Pancreas (tissue), 10 donors: ENCODE data around the gene MCTP1. TPM values are rescaled to one million over a fixed set of nuclear protein-coding genes. Genes with fewer than 3 reads are reported as not detected.

ENCODE experiments used
- ATAC-seq, 4 donors: fragments of 200-7000 bp; cut with Tn5 transposase; one replicate each; pipeline versions ENCODE4 v1.8.0 to v1.9.1; 2020; ENCODE audit warnings: mild to moderate bottlenecking in 4 of 4, moderate library complexity in 4 of 4
- DNase-seq, 6 donors: peaks; one replicate each; pipeline ENCODE4 v3.0.0-alpha.2; 2020
- FAIRE-seq: peaks from 2 replicates; lab custom pipeline; 2012; peaks lifted over from hg19 to GRCh38; lab: Jason Lieb, UNC
- H3K27ac ChIP-seq, 4 donors: fragments of 200-600 bp; sonication (generic); 1 replicate in 3 of 4; 2 replicates in 1 of 4; pipeline versions ENCODE4 v1.5.0 to v1.8.0; 2020
- H3K27me3 ChIP-seq, 4 donors: fragments of 200-600 bp; one replicate each; pipeline ENCODE4 v1.8.0; 2021
- H3K36me3 ChIP-seq, 3 donors: fragments of 200-600 bp; sonication (generic) in 1 of 3; one replicate each; pipeline versions ENCODE4 v1.5.0 to v1.8.0; 2020 to 2021
- H3K4me1 ChIP-seq, 3 donors: fragments of 200-600 bp; one replicate each; pipeline ENCODE4 v1.8.0; 2021
- H3K4me3 ChIP-seq, 4 donors: fragments of 200-600 bp; sonication (generic) in 2 of 4; one replicate each; pipeline versions ENCODE4 v1.5.0 to v1.8.0; 2020 to 2021
- H3K9me3 ChIP-seq, 4 donors: fragments of 200-600 bp; one replicate each; pipeline ENCODE4 v1.8.0; 2021
- WGBS, 2 donors: extraction: QIAGEN DNeasy Blood & Tissue Kit; methylation state at CpG; one replicate each; pipeline ENCODE4 v1.1.7; 2013; 5-methylcytosine and 5-hydroxymethylcytosine counted together
- intact Hi-C, 3 donors: fragments of 100-400 bp; cut with DNase I; formaldehyde crosslinking; loops; one replicate each; pipeline versions ENCODE4 v1.11.1 to v1.14.2; 2022
- polyA plus RNA-seq, 2 donors: library from polyadenylated mRNA; stranded (reverse); fragments of 200-250 nt; gene quantifications; one replicate each; pipeline ENCODE4 v1.2.3, GENCODE V29; 2013
- total RNA-seq, 6 donors: library from RNA; stranded (reverse); fragmentation: NEBNext Ultra II Directional in 4 of 6; extraction: Animal tissue kit (Norgen Biotek cat#: 25700) in 4 of 6; gene quantifications; one replicate each; pipeline versions ENCODE4 v1.2.1 to v1.2.4, GENCODE V29; 2021 to 2023
- TF ChIP-seq, protein P1 (sequence below), 4 donors: fragments of 200-600 bp; sonication (generic) in 3 of 4; IDR thresholded peaks; one replicate each; pipeline versions ENCODE4 v1.5.0 to v1.8.0; 2021; ENCODE audit warnings: antibody characterized with exemption in 4 of 4
- donor health status: healthy with polysubstance abuse.
- donor health status: DM: no; HTN: no; CAD: no; lungs with moderate emphysema.
- donor health status: DM: no; HTN: no; CAD: no.
- donor health status: control.
- donor health status: control.
- donor health status: Bipolar disorder and iron deficiency.
- donor health status: DM: yes; HTN: yes; CAD: no.
- donor health status: DM: no; HTN: no; CAD: no.
- donor health status: DM: no; HTN: no; CAD: no.
- donor health status: DM: yes; HTN: yes; CAD: no.

The MCTP1 gene
- total and polyA plus RNA-seq, 8 donors: 0.80 to 8.1 (median 2.2) TPM

DNA sequence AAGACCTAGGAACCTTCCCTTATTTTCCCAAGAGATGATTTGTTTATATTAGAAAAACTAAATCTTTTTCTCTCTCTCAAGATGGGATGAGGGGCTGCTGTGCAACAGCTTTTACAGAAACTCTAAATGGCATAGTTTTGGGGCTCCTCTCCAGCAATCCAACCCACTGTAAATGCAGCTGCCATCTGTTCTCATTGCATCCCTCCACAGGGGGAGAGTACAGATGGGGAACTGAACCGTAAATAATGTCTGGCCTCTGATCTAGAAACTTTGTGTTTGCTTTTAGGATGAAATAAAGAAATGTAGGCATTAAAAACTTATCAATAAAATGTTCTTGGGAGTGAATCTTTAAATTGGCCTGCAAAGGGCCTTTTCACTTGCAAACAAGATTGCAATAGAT lies 291.4 kb downstream of the MCTP1 start:
- WGBS, 2 donors: 67 to 68% methylated on average over 1 of the region's 1 CpG
- Histone ChIP-seq H3K36me3 (no peaks in the 10 kb centered on the region), H3K27me3 (no peaks in the 10 kb centered on the region), H3K4me3 (no peak overlapping the region), H3K9me3 (no peaks in the 10 kb centered on the region), H3K4me1 (no peaks in the 10 kb centered on the region), H3K27ac (no peak overlapping the region)
- intact Hi-C loops: no loop called here
- FAIRE-seq (no peak), DNase-seq (no peak), ATAC-seq (no peak)
- TF ChIP-seq, protein P1, sequence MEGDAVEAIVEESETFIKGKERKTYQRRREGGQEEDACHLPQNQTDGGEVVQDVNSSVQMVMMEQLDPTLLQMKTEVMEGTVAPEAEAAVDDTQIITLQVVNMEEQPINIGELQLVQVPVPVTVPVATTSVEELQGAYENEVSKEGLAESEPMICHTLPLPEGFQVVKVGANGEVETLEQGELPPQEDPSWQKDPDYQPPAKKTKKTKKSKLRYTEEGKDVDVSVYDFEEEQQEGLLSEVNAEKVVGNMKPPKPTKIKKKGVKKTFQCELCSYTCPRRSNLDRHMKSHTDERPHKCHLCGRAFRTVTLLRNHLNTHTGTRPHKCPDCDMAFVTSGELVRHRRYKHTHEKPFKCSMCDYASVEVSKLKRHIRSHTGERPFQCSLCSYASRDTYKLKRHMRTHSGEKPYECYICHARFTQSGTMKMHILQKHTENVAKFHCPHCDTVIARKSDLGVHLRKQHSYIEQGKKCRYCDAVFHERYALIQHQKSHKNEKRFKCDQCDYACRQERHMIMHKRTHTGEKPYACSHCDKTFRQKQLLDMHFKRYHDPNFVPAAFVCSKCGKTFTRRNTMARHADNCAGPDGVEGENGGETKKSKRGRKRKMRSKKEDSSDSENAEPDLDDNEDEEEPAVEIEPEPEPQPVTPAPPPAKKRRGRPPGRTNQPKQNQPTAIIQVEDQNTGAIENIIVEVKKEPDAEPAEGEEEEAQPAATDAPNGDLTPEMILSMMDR (IDR thresholded peaks at IDR 0.05): no peak

DNA sequence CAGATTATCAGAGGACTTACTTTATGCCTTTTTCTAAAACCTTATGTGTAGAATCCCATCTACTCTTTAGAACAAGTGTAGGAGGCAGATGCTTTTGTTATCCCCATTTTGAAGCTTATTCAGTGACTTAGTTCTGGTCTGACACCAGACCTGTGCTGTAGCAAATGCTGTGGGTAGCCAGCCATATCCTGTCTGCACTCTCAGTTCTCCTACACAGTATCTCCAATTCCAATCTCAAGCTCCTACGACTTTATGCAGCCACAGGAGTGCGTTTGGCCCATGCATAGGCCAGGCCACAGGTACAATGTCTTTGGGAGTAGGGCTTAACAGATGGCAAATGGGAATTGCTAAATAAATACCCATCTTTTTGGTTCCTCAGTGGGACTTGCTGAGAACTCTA lies 292.6 kb downstream of the MCTP1 start:
- no peak for ATAC-seq
- intact Hi-C loops: no loop called here

DNA sequence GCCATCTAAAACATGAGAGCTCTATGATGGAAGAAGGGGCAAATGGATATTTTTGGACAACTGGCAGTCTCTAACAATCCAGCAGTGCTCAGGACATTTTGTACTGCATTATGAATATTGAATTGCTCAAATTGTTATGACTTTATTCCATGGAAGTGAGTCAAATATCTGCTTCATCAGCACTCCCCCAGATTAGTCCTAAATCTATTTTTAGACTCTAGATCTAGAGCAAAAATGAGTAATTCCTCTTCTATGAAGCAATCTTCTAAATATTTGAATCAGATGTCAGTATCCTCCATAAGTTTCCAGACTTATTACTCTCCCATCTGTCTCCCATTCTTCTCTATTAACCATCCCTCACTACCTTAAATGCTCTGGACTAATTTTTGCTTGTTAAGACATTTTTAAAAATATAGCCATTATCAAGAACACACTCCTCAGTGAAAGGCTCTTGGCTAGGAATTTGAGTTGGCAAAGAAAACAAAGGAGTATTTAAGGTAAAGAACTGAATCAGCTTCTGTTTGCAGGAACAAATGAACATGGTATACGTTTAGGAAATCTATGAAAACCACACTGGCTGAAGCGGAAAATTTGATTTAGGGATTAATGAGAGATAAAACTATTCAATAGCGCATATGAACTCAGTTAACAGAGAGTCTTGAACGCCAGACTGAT lies 300.9 kb downstream of the MCTP1 start:
- no peak for DNase-seq
- ATAC-seq: no peak
- TF ChIP-seq, protein P1 (IDR thresholded peaks at IDR 0.05): no peak
- no peak for FAIRE-seq
- intact Hi-C loops: no loop called here
- Histone ChIP-seq H3K9me3 (no peaks in the 10 kb centered on the region), H3K27me3 (no peaks in the 10 kb centered on the region), H3K36me3 (no peaks in the 10 kb centered on the region), H3K4me1 (no peaks in the 10 kb centered on the region), H3K27ac (no peak overlapping the region), H3K4me3 (no peak overlapping the region)
- 57 to 61% methylated on average over 4 of the region's 4 CpGs for WGBS, 2 donors

More for the DNA sequence above, 292.6 kb downstream of the MCTP1 start:
- DNase-seq (no peak), FAIRE-seq (no peak)
- Histone ChIP-seq H3K4me1 (no peaks in the 10 kb centered on the region), H3K9me3 (no peaks in the 10 kb centered on the region), H3K27ac (no peak overlapping the region), H3K27me3 (no peaks in the 10 kb centered on the region), H3K4me3 (no peak overlapping the region), H3K36me3 (no peaks in the 10 kb centered on the region)
- 54 to 68% methylated on average over 2 of the region's 2 CpGs for whole genome bisulfite sequencing, 2 donors
- TF ChIP-seq, protein P1 (IDR thresholded peaks at IDR 0.05): no peak

DNA sequence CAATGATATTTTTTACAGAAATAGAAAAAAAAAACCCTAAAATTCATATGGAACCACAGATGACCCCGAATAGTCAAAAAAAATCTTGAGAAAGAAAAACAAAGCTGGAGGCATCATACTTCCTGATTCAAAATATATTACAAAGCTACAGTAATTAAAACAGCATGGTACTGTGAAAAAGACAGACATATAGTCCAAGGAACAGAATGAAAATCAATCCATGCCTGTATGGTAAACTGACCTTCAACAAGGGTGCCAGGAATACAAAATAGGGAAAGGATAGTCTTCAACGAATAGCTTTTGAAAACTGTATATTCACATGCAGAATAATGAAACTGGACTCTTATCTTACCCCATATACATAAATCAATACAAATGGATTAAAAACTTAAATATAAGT lies 307.5 kb downstream of the MCTP1 start:
- no peaks in the 10 kb centered on the region for H3K4me1 ChIP-seq
- H3K36me3 ChIP-seq: no peaks in the 10 kb centered on the region
- no peak overlapping the region for H3K4me3 ChIP-seq
- ATAC-seq (no peak), FAIRE-seq (no peak), DNase-seq (no peak)
- TF ChIP-seq, protein P1 (IDR thresholded peaks at IDR 0.05): no peak
- no peaks in the 10 kb centered on the region for H3K9me3 ChIP-seq
- no peaks in the 10 kb centered on the region for H3K27me3 ChIP-seq
- intact Hi-C loops: no loop called here
- H3K27ac ChIP-seq: no peak overlapping the region
- 37 to 50% methylated on average over 2 of the region's 2 CpGs for WGBS, 2 donors

DNA sequence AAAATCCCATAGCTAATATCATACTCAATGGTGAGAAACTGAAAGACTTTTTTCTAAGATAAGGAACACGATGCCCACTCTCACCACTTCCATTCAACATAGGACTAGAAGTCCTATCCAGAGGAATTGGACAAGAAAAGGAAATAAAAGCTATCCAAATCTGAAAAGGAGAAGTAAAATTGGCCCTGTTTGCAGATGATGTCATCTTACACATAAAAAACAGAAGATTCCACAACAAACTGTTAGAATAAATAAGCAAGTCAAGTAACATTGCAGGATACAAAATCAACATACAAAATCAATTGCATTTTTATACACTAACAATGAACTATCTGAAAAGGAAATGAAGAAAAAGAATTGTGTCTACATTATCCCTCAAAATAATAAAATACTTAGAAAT lies 308.0 kb downstream of the MCTP1 start:
- Histone ChIP-seq H3K4me3 (no peak overlapping the region), H3K4me1 (no peaks in the 10 kb centered on the region), H3K27ac (no peak overlapping the region), H3K9me3 (no peaks in the 10 kb centered on the region), H3K36me3 (no peaks in the 10 kb centered on the region), H3K27me3 (no peaks in the 10 kb centered on the region)
- FAIRE-seq (no peak), ATAC-seq (no peak), DNase-seq (no peak)
- WGBS, 2 donors: 74 to 81% methylated on average over 1 of the region's 1 CpG
- TF ChIP-seq, protein P1 (IDR thresholded peaks at IDR 0.05): no peak
- intact Hi-C loops: no loop called here
